Neural progenitor cell (in vitro differentiated cells): ENCODE measurements around the gene CLNK.

ENCODE experiments used
- EZH2 ChIP-seq: fragments of 200-600 bp; sonication (generic); IDR thresholded peaks from 2 replicates; pipeline ENCODE4 v1.6.1; 2017; ENCODE audit warnings: antibody characterized with exemption, mild to moderate bottlenecking, moderate library complexity
- EZH2phosphoT487 ChIP-seq: fragments of 200-600 bp; sonication (generic); IDR thresholded peaks from 2 replicates; pipeline ENCODE4 v1.6.1; 2017; ENCODE audit warnings: antibody characterized with exemption
- TF ChIP-seq, protein P1 (sequence below): fragments of 200-600 bp; sonication (generic); IDR thresholded peaks from 2 replicates; pipeline ENCODE4 v1.5.1; 2017; ENCODE audit warnings: antibody characterized with exemption, mild to moderate bottlenecking

DNA sequence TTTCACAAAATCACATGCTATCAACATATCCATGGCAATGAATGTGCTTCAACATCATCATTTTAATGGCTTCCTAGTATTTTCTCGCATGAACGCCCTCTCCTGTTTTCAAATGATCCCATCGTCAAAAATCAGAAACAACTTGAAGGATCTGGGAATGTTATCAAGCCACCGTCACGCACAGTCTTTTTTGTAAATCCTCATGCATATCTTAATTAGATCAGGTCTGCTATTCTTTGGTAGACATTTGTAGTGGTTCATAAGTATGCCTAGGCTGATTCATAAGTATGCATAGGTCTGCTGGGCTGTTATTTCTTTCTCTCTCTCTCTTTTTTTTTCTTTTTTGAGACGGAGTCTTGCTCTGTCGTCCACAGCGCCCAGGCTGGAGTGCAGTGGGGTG is 101.6 kb downstream of the CLNK start:
- TF ChIP-seq, protein P1, sequence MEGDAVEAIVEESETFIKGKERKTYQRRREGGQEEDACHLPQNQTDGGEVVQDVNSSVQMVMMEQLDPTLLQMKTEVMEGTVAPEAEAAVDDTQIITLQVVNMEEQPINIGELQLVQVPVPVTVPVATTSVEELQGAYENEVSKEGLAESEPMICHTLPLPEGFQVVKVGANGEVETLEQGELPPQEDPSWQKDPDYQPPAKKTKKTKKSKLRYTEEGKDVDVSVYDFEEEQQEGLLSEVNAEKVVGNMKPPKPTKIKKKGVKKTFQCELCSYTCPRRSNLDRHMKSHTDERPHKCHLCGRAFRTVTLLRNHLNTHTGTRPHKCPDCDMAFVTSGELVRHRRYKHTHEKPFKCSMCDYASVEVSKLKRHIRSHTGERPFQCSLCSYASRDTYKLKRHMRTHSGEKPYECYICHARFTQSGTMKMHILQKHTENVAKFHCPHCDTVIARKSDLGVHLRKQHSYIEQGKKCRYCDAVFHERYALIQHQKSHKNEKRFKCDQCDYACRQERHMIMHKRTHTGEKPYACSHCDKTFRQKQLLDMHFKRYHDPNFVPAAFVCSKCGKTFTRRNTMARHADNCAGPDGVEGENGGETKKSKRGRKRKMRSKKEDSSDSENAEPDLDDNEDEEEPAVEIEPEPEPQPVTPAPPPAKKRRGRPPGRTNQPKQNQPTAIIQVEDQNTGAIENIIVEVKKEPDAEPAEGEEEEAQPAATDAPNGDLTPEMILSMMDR: no peak
- TF ChIP-seq EZH2 (no peak), EZH2phosphoT487 (no peak)
